HG02852 (cell line): ENCODE results near the gene AGPAT2.
"Not testable (repeated sequence)": the region's sequence is repeated elsewhere in the genome, so short reads cannot be mapped to it uniquely, and the experiment has no call there.

Experiments used
- ATAC-seq: cut with Tn5 transposase; IDR thresholded peaks from one replicate; pipeline ENCODE4 v1.9.1; 2021; ENCODE audit warnings: mild to moderate bottlenecking, moderate library complexity; ENCODE audit not compliant: unreplicated experiment

The AGPAT2 gene

DNA sequence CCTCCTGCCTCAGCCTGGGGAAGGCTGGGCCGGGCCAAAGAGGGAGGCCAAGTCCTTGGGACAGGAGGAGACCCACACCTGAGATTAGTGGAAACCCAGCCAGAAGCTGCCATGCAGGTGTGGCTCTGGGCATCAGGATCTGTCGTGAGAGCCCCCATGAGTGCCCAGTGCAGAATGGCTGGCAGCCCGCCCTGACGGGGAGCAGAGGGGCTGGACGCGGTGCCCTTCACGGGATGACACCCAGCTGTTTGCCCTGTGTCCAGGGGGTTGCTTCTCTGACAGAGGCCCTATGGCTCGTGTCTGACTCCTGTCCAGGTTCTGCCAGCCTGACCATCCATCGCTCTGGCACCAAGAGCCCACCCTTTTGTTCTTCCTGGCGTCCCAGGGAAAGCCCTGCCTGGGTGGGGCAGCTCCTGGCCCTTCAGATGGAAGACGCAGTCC lies 33.7 kb upstream of the AGPAT2 start:
- no peak for ATAC-seq

DNA sequence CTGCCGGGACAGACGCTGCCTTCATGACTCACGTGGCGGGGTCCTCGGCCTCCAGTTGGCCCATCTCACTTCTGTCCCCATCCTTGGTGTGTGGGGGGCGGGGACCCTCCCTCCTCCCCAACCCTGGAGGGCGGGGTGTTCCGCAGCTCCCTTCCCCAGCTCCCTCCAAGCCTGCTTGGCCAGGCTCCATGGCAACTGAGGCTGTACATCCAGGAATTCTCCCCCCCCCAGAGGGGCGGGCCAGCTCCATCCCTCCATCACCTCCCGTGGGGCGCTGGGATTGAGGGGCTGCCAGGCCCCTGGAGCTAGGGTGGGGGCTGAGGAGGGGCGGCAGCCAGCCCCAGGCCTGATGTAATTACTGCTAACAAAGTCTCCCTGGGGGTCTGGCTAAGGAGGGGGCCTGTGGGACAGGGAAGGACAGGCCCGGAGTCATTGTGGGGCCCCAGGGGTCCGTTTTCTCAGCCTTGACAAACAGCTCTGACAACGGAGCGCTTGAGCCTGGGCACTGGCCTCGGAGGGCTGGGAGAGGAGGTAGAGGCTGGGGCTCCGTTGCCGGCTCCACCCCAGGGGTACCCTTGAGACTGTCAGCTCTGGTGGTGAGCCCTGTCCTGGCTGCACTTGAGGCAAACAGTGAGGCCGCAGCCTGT lies 33.1 kb upstream of the AGPAT2 start:
- ATAC-seq = no peak

DNA sequence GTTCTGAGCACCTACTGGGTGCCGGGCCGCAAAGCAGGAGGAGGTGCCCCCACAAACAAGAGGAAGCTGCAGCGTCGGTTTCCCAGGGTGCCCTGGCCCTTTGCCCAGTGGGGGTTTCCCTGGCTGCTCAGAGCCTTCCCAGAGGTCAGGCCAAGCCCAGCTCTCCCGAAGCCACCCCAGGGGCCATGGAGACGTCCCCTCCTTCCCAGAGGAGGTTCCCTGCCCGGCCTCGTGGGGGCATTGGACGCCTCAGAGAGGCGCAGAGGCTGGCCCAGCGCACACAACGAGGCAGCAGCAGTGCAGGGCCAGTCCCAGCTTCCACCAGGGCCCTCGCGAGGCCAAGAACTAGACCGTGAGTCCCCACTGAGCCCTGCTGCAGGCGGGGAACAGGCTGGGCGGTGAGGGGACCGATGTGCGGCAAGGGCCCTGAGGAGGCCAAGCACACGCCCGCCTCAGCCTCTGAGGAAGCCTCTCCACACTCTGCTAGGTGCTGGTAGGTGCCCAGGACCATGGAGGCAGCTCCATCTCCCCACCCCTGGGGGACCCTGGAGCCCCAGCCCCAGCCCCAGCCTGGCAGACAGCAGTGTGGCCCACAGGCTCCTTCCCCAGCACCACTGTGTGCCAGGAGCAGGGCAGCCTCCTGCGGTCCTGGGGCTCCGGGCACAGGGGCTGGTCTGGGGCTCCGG lies 32.1 kb upstream of the AGPAT2 start:
- ATAC-seq = no peak

DNA sequence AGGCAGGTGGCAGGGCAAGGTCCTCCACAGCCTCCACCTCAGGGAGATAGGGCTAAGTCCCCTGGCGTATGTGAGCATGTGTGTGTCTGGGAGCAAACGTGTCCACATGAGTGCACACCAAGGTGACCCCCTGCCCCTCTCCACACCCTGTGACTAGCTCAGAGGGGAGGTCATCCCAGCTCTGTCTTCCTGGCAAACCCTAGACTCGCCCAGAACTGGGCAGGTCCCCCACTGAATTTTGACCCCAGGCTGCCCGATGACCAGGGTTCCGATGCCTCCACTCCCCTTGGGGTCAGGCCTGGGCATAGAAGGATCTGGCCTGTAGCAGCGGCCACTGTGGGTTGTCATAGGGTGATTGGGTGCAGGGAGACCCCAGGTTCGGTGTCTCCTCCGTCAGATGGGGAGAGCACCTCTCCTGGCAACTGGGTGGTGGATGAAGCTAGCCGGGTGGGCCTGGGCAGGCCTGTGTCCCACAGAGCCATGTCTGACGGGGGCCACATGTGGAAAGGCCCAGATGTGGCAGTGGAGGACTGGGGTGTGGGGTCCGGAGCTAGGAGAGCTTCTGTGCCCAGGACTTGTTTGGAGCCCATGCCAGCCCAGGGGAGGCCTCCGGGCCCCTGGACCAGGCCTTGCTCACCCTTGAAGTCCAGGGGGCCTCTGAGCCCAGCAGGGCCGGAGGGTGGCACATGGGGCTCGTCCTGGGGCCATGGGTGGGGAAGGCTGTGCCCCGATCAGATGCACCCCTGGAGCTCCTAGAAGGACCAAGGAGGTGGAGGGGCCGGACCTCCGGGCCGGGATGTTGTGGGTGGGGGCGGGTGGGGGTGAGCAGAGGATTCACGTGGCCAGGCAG lies 31.3 kb upstream of the AGPAT2 start:
- no peak for ATAC-seq

DNA sequence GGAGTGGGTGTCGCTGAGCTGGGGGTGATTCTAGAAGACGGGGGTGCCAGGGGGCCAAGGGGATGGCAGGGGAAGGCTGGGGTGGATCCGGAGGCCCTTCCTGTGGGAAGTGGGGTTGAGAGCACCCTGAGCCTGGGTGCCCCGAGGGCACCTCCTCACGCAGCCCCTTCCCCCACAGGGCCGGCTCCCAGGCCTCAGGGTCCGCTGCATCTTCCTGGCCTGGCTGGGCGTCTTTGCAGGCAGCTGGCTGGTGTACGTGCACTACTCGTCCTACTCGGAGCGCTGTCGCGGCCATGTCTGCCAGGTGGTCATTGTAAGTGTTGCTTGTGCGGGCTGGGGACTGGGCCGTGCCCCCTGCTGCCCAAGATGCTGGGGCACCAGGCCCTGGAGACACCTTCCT lies 30.1 kb upstream of the AGPAT2 start:
- ATAC-seq = no peak

DNA sequence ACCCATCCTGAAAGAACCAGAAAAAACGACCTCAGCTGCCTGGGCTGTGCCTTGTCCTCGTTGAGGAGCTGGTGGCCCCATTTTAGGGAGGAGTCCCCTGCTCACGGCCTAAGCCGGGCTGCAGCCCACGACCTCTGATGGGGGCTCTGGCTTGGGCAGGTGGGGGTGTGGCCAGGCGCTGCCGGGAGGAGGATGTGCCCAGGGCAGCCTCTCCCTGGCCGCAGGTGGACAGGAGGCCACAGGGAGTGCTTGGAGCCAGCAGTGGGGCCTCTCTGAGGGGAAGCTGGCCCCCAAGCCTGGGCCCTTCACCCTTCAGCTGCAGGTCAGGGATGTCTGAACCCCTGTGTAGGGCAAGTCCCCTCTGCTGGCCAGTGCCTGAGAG lies 27.6 kb upstream of the AGPAT2 start:
- no peak for ATAC-seq

DNA sequence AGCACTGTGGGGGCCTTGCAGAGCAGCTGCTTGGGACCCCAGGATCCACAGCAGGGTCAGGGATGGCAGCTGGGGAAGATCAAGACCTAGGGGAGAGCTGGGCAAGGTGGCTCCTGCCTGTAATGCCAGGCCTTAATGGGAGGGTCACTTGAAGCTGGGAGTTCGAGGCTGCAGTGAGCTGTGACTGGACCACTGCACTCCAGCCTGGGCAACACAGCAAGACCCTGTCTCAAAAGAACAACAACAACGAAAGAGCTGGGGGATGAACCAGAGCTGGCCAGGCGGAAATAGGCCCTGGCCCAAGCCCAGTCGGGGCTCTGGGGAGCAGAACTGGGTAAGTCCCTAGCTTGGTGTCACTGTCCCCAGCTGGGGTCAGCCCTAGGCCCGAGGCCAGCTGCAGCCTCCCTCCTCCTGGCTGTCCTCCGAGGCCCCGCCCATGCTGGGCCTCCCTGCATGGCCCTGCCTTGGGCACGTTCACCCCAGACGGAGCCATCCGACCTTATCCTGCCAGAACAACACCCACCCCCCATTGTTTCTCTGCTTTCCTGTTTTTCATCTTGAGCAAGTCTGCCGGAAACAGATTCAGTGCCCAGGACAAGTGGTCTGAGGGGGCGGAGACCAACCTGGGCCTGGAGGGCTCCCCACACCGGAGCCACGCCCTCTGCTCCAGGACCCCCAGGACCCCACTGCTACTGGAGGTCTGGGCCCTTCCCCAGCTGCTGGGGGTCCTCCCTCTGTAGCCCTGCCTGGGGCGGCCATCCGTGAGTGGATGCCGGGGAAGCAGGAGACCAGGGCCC lies 27.0 kb upstream of the AGPAT2 start:
- no peak for ATAC-seq

DNA sequence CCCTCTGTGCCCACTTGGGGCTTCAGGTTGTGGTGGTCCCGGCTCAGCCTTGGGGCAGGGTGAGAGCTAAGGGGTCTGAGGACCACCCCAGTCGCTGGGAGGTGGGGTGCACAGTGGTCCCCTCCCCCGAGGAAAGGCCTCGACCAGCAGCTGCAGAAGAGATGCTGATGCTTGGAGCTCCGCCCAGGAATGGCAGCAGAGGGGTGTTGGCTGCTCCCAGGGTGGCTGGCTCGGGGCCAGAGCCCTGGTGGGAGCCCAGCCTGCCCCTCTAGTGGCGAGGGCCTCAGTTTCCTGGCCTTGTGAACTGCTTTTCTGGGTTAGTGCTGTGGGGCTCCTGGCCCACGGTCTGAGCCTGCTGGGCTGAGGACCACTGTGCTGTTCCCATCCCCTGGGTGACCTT lies 26.3 kb upstream of the AGPAT2 start:
- ATAC-seq = no peak

DNA sequence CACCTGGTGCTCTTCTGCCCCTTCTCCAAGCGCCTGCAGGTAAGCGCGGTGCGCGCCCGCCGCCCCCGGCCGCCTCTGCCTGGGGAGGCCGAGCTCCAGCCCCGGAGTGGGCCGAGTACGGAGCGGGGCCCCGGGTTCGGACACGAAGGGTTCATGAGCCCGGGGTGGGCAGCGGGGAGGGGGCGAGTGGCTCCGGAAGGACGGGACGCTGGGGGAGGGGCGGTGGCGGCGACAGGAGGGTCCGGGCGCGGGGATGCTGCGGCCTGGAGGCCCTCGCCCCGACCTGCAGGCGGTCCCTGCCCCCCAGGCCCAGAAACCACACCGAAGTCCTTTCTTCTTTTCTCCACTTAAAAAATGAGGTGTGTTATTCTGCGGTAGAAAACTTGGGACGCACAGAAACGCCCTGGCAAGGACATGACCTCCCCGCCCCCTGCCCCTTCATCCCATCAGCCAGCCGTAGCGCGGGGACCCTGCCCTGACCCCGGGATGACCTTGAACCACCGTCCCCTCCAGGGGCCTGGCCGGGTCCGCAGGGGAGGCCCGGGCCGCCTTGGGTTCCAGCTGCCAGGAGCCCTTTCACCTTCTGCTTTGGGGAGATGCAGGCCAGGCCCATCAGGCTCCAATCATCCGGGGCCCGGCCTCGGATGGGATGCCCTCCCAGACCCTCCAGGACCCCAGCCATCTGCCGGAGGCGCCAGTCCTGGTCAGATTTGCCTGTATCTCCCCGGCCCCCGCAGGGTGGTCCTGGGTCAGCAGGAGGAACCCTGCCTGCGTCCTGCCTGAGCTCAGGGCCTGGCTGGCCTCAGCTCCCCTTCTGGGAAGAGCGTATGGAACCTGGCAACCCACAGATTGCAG lies 25.7 kb upstream of the AGPAT2 start:
- ATAC-seq = no peak

DNA sequence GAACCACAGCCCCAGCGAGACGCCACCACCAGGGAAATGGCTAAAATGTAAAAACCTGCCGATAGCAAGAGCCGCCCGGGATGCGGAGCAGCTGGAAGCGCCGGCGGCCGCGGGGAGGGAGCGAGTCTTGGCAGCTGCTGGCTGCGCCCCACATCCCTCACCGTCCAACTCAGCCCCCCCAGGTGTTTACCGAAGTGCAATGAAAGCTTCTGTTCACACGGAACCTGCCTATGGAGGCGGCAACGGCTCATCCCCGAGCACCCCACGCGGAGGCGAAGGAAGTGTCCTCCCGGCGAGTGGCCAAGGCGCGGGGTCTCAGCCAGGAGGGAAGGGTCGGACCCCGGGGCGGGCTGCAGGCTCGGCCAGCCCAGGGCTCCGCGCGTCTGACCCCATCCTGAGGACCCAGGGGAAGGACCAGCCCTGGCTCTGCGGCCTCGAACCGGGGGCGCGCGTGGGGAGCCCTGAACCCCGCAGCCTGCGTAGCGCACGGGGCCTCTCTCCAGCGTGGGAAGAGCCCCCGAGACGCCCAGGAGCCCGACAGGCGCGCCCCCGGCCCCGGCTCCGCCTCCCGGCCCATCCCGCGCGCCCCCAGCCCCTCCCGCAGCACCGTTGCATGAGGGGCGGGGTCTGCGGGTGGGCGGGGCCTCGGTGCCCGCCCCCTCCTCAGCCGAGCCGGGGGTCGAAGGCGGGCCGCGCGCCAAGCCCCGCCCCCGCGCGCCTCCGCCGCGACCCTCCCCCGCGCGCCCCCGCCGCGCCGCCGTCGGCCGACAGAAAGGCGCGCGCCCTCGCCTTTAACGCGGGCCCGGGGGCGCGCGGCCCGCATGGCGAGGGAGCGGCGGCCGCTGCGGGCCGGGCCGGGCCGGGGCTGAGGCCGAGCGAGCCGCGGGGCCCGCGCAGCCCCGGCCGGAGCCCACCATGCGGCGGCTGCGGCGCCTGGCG lies 24.8 kb upstream of the AGPAT2 start, which contains the start of gene DIPK1B:
Gene DIPK1B, plus strand, starts transcription at position 822 of the 939 bp plus-strand sequence. Its CDS starts 94 bp downstream, at position 916.
- ATAC-seq = no peak

DNA sequence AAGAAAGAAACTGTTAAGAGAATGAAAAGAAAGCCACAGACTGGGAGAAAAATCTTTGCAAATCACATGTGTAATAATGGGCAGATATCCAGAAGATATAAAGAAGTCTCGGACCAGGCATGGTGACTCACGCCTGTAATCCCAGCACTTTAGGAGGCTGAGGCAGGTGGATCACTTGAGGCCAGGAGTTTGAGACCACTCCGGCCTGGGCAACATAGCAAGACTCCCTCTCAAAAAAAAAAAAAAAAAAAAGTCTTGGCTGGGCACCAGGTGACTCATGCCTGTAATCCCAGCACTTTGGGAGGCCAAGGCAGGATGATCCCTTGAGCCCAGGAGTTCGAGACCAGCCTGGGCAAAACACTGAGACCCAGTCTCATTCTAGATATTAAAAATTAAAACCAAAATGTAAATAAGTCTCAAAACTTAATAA lies 24.0 kb upstream of the AGPAT2 start:
- ATAC-seq = not testable (repeated sequence)

DNA sequence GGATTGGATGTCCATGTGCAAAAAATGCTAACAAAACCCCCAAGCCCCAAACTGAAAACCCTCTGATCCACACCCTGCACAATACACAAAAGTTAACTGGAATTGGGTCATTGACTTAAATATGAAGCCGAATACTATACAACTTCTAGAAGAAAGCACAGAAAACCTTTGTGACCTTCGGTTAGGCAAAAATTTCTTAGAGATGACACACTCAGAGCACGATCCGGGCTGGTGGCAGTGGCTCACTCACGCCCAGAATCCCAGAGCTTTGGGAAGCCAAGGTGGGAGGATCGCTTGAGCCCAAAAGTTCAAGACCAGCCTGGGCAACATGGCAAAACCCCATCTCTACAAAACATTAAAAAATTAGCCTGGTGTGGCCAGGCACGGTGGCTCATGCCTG lies 23.3 kb upstream of the AGPAT2 start:
- ATAC-seq = no peak

DNA sequence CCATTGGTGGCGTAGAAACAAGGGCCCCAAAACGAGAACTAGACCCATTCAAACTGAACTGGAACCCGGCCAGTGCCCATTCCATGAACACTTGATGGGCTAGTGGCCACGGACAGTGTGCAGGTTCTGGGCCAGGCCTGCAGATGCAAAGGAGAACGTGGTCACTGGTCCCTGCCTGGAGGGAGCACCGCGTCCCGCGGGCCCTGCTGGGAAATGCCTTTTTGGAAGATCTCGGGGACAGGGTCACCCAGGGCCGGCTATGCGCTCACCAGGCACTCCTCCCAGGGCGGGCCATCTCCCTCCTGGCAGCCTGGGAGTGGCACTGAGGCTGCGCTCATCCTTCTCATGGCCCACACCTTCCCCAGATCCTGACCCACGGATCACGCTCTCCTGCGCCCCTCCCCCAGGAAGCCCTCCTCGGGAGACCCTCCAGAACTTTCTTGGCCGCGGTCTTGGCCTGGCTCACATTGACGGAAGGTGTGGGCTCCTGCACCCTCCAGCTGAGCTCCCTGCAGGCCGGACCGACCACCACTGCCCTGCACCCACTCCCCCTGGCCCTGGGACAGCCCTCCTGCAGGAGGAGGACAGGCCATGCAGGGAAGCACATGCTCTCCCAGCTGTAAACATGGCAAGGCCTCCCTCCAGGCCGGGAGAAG lies 22.3 kb upstream of the AGPAT2 start:
- ATAC-seq = no peak

DNA sequence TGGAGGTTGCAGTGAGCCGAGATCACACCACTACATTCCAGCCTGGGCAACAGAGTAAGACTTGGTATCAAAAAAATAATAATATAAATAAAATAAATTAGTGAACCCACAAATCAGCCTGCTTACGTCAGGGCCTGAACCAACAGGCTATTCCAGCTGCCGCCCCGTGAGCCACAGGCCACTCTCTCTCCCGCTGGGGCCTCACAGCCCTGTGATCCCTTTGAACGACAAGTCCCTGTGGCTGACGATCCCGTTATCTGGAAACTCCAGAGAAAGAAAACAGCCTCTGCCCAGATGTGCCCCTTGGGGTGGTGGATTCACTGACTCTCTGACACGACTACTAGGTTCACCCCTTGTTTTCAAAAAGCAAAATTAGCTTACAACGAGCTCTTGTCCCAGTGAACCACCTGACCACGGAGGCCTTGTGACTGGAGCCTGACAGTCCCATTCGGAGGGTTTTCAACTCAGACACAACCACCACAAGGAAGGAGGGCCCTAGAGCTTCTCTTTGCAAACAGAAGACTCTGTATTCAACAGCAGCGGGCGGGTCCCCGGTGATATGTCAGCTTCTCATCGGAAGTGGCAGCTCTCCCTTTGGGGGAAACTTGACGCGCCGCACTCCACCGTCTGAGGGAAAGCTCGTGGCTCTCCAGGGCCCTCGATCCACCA lies 20.7 kb upstream of the AGPAT2 start:
- ATAC-seq = no peak

DNA sequence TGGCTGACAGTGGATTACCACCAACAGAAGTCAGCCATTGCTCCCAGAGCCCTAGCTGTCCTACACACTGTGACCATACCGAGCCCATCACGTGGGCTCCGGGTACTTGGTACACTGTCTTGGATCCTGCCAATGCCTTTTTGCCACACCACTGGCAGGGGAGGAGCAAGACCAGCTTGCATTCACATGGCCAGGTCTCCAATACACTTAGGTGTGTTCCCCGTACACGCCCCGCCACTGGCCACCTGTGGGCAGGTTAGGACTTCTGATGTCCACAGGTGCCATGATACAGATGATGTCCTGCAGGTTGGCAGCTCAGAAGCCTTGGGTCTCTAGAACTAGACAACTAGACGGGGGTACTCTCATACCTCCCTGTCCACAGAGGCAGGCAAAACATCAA lies 19.8 kb upstream of the AGPAT2 start:
- ATAC-seq = no peak

DNA sequence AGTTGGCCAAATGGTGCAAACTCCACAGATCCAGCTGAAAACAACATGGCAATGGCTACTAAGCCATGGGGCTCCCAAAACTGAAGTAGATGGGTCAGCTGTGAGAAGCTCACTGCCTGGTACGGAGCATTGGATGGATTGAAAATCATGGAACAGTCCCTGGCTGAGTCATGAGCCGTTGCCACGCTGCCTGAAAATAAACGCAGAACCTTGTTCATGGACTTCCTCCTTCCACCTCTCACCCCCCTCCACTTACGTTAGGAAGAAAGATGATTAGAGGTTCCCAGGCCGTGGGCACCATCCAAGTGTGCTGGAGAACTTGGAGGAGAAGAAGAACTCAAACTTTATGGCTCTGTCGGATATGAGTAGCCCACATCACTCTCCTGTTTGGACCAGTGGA lies 18.3 kb upstream of the AGPAT2 start:
- no peak for ATAC-seq

DNA sequence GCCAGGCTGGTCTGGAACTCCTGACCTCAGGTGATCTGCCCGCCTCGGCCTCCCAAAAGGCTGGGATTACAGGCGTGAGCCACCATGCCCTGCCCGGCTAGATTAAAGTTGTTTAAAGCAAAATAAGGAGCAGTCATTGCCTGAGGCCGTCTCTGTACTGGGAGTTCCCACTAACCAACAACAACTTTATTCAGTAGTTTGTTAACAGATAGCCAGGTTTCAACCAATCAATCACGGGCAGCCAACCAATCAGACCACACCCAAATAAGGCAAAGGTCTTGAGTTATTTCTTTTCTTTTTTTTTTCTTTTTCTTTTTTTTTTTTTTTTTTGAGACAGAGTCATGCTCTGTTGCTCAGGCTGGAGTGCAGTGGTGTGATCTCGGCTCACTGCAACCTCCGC lies 17.5 kb upstream of the AGPAT2 start:
- not testable (repeated sequence) for ATAC-seq
